HG03521 (cell line): ENCODE measurements around the gene PBRM1.
"Not testable (repeated sequence)": the region's sequence is repeated elsewhere in the genome, so short reads cannot be mapped to it uniquely, and the experiment has no call there.

Experiments used
- ATAC-seq: cut with Tn5 transposase; IDR thresholded peaks from one replicate; pipeline ENCODE4 v1.9.1; 2021; ENCODE audit warnings: mild to moderate bottlenecking, moderate library complexity; ENCODE audit not compliant: unreplicated experiment

Gene PBRM1

DNA sequence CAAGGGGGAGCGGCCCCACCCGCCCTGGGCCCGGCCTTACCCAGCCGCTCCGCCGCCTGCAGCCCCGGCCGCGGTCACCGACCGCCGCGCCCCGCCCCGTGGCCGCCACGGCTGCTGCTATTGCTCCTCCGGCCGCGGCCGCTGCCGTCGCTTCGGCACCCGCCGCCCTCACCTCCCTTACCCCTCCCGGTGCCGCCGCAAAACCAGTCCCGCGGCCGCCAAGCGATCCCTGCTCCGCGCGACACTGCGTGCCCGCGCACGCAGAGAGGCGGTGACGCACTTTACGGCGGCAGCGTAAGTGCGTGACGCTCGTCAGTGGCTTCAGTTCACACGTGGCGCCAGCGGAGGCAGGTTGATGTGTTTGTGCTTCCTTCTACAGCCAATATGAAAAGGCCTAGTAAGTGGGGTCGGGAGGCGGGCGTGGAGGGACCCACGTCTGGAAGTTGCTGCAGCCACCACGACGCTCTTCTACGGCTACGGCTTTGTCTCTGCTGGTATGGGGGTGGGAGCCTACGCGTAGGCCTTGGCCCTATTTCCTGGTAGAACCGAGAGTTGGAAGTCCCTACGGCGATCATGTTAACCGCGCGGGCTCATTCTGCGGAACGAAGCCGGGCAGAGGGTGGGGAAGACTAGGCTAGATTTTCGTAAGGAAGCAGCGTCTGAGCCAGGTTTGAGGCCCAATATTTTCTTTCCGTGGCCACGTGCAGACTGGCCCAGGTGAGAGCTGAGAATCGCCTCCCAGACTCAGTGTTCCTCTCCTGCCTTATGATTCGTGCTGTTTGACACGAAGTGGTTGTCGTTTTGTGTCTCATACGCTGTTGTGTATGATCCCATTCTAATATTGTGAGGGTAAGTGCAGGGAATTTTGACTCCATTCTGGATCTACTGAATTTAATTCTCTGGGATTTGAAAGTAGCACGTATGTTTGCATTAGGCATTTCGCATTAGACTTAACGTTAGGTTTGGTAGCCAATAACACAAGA, at the start of gene PBRM1, which contains the start of gene GNL3:
TSS of gene PBRM1 (minus strand) at position 205 of the 983 bp plus-strand sequence.
TSS of gene GNL3 (plus strand) at position 324 of the 983 bp plus-strand sequence. CDS start at position 385, 61 bp downstream.
- ATAC-seq, result peak; percentile 67

DNA sequence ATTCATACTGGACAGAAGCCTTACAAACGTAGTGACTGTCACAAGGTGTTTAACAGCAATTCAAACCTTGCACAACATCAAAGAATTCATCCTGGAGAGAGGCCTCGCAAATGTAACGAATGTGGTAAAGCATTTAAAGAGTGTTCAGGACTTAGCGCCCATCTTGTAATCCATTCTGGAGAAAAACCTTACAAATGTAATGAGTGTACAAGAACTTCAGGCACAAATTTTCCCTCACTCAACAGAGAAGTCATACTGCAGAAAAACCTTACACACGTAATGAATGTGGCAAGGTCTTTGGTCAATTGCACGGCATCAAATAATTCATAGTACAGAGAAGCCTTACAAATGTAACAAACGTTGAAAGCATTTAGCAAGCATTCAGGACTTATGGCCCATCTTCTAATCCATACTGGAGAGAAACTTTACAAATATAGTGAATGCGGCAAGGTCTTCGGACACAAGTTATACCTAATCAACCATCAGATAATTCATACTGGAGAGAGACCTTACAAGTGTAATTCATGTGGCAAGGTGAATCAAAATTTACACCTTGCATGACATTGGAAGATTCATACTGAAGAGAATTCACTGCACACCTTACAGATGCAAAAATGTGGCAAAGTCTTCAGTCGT, 47.7 kb upstream of the PBRM1 start:
- ATAC-seq, result no peak

DNA sequence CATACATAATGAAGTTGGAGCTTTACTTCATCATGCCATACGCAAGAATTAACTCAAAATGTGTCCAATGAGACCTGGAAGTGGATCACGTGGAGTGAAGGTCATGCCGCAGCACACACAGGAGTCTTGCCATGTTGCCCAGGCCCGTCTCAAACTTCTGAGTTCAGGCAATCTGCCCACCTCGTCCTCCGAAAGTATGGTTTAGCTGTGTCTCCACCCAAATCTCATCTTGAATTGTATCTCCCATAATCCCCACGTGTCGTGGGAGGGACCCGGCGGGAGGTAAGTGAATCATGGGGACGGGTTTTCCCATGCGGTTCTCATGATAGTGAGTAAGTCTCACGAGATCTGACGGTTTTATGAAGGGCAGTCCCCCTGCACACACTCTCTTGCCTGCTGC, 45.9 kb upstream of the PBRM1 start:
- no peak for ATAC-seq

DNA sequence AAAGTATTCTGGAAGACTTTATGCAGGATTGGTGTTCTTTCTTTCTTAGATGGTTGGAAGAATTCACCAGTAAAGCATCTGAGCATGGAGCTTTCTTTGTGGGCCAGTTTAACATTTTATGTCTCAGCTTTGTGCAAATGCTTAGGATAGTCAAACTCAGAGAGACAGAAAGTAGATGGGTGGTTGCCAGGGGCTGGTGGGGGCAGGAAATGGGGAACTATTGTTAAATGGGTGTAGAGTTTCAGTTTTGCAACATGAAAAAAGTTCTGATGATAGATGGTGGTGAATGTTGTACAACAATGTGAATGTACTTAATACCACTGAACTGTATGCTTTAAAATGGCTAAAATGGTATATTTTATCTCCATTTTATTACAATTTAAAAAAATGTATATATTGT, 45.0 kb upstream of the PBRM1 start:
- ATAC-seq, result no peak

DNA sequence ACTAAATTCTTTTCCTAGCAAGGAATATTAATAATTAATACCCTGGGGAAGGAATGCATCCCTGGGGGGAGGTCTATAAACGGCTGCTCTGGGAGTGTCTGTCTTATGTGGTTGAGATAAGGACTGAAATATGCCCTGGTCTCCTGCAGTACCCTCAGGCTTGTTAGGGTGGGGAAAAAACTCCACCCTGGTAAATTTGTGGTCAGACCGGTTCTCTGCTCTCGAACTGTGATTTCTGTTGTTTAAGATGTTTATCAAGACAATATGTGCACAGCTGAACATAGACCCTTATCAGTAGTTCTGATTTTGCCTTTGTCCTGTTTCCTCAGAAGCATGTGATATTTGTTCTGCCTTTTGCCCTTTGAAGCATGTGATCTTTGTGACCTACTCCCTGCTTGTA, 43.0 kb upstream of the PBRM1 start:
- not testable (repeated sequence) for ATAC-seq

DNA sequence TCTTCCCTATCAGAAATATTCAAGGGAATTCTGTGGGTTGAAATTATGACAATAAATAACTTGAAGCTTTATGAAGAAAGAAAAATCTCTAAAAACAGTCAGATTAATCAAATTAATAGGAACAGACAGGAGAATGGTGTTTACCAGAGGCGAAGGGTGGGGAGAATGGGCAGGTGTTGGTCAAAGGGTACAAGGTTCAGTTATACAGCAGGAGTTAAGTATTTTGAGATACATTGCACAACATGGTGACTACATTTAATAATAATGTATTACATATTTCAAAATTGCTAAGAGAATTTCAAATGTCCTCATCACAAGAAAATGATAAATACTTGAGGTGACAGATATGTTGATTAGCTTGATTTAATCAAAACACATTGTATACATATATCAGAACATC, 38.8 kb upstream of the PBRM1 start:
- no peak for ATAC-seq

DNA sequence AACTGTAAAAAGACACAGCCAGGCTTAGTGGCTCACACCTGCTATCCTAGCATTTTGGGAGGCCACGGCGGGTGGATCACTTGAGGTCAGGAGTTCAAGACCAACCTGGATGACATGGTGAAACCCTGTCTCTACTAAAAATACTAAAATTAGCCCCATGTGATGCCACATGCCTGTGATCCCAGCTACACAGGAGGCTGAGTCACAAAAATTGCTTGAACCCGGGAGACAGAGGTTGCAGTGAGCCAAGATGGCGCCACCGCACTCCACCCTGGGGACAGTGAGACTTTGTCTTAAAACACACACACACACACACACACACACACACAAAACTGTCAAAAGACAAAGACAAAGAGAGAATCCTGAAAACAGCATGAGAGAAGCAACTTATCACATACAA, 38.2 kb upstream of the PBRM1 start:
- ATAC-seq, result no peak

DNA sequence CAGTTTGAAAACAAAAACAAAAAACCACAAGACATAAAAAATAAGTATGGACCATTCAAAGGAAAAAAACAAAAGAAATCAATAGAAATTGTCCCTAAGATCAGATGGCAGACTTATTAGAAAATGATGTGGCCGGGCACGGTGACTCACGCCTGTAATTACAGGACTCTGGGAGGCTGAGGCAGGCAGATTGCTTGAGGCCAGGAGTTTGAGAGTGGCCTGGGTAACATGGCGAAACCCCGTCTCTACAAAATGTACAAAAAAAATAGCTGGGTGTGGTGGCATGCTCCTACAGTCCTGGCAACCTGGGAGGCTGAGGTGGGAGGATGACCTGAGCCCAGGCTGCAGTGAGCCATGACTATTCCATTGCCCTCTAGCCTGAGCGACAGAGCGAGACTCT, 36.8 kb upstream of the PBRM1 start:
- ATAC-seq, result no peak

DNA sequence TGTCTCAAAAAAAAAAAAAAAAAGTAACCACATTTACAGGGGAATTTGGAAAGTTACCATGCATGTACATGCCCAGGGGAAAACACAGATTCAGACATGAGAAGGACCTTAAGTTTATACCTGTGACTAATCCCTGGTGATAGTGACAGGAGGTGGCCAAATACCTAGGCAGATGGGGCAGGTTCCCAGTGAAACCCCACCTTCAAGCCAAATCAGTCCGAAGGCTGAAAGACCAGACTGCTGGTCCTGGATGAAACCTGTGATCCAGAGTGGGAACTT, 36.0 kb upstream of the PBRM1 start:
- ATAC-seq, result no peak

DNA sequence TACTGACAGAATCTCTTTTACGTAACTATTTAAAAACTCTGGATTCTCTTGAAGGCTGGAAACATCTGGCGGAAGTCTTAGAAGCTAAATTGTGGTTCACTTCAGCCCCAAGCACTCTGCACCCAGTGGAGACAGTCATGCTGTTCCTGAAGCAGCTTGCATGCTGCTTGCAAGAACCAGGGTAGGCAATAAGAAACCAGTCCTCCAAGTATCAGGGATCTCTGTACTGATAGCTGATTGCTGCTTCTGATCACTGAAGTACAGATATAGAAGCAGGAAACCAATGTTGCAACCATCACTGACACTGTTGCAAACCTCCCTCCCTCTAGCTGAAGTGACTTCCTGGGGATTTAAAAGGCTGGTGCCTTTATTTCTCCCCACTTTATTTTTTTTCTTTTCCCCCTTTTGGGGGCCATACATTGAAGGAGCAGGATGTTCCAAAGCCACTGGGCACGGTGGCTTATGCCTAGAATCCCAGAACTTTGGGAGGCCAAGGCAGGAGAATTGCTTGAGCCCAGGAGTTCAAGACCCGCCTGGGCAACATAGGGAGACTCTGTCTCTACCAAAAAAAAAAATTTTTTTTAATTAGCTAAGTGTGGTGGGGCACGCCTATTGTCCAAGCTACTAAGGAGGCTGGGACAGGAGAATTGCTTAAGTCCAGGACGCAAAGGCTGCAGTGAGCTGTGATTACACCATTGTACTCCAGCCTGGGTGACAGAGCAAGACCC, 35.5 kb upstream of the PBRM1 start:
- ATAC-seq, result no peak

DNA sequence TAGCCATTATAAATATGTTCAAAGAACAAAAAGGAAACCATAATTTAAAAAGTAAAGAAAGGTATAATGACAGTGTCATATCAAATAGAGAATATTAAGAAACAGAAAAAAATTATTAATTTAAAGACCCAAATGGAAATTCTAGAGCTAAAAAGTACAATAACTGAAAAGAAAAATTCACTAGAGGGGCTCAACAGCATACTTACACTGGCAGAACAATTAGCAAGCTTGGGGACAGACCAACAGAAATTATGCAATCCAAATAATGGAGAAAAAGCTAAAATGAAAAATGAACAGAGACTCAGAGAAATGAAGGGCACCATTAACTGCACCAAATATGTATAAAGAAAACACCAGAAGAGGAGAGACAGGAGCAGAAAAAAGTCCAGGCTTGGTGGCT, 33.9 kb upstream of the PBRM1 start:
- ATAC-seq, result no peak

DNA sequence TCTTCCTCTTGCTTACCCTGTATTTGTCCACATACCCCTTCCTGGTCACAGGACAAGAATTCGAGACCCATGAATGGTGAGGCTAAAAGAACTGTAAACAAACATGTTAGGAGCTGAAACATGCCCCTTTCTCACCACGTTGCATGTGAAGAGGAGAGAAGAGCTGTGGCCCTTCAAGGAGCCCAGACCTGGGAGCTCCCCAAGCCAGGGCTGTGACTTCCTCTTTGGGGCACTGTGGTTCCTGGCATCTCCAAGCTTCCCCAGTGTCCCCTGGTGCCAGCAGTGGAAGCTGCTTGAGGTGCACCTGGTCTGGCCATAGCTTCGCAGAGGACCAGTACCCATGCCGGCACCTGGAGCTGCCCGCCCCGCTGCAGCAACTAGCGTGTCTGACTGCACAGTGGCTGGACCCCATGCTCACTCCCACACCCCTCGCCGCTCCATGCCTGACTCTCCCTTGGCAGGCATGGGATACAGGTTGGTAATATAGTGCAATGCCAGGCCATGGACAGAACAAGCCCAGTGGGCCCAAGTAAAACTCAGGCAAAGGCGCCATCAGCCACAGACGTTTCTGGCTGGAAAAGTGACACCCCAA, 30.1 kb upstream of the PBRM1 start:
- no peak for ATAC-seq

DNA sequence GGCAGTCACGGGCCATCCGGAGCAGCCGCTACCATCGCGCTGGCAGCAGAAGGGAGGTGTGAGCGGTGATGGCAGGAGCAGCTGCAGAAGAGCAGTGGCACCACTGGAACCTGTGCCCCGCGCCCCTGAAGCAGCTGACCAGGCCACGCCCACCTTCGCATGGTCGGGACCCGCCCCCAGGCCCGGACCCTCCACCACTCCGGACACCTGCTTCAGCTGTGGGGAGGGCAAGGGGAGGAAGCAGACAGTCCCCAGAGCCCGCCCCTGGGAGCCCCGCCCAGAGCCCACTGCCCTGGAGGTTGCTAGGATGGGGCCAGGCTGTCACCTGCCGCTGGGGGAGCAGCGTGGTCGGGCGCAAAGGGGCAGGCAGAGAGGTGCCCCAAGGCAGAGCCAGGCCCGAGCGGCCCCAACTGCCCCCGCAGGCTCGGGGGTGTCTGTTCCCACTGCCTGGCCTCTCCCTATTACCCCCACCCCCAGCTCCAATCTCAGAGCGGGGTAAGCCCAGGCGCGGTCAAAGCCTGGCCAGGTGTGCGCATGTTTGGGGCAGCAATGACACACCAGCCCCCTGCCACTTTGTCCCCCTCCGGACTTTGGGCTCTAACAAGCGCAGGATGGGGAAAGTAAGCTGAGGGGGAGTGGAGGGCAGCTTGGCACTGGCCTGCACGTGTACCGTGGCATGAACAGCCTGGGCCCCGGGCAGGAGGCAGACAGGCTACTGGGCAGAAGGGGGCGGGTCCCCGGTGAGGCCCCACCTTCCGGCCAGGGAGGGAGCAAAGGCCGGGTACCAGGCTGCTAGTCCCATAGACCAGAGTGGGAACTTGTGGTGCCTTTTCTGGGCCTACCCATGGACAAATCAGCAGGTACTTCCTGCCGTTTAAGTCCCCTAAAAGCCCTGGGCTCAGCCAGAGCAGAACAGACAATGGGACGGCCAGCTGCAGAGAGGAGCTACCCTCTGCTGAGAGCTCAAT, 28.9 kb upstream of the PBRM1 start:
- ATAC-seq, result no peak

DNA sequence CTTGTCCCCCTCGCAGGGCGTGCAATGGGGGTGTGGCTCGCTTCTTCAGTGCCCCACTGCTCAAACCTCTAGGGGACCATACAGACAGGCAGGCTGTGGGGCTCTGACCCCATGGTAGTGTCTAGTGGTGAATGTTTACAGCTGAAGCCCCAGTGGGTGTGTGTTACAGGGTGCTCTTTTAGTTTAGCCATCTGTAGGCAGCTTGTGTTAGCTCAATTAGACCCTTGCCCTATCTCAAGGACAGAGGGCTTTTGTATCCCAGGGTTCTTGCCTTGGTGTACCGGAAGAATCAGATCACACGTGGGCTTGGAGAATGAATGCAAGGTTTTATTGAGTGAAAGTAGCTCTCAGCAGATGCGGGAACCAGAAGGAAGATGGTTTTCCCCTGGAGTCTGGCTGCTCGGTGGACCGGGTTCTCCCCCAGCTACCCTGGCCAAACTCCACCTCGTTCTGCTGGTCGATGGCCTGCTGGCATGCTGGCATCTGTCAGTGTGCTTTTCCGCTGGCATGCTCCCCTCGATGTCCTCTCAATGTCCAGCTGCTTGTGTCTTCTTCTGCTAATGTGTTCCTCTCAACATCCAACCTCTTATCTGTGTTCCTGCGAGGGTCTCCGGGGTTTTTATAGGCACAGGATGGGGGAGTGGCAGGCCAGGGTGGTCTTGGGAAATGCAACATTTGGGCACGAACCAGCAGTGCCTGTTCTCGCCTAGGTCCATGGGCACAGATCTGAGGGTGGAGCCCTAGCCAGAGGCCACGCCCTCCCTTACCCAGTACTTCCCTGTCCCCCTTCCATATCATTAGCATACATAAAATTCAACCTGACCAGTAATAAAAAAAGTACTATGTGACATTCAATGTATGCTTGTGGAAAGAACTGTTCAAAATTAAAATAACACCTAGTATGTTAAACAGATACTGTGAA, 26.8 kb upstream of the PBRM1 start:
- no peak for ATAC-seq

DNA sequence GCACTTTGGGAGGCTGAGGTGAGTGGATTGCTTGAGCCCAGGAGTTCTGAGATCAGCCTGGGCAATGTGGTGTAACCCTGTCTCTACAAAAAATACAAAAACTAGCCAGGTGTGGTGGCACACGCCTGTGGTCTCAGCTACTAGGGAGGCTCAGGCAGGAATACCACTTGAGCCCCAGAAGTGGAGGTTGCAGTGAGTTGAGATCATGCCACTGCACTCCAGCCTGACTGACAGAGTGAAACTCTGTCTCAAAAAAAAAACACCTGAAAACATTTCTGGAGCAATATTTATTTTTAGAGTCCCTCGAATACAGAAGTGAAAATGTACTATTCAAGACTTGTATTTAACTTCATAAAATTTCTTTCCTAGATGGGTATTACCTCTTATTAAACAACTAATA, 24.8 kb upstream of the PBRM1 start:
- no peak for ATAC-seq

DNA sequence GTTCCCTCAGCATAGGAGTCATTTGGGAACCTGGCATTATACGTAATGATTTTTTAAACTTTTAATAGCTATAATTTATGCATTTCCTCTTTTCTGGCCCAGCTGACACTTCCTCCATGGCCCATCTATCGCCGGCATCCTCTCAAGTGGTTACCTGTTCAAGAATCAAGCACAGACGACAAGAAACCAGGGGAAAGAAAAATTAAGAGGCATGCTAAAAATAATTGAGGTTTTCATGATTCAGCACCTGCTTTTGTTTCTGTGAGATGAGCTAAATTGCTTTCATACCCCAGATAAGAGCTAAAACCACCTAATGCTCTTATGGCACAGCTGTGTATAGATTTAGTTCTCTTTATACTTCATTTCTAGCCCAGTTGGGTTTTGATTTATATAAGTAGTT, 21.9 kb upstream of the PBRM1 start:
- ATAC-seq, result no peak

DNA sequence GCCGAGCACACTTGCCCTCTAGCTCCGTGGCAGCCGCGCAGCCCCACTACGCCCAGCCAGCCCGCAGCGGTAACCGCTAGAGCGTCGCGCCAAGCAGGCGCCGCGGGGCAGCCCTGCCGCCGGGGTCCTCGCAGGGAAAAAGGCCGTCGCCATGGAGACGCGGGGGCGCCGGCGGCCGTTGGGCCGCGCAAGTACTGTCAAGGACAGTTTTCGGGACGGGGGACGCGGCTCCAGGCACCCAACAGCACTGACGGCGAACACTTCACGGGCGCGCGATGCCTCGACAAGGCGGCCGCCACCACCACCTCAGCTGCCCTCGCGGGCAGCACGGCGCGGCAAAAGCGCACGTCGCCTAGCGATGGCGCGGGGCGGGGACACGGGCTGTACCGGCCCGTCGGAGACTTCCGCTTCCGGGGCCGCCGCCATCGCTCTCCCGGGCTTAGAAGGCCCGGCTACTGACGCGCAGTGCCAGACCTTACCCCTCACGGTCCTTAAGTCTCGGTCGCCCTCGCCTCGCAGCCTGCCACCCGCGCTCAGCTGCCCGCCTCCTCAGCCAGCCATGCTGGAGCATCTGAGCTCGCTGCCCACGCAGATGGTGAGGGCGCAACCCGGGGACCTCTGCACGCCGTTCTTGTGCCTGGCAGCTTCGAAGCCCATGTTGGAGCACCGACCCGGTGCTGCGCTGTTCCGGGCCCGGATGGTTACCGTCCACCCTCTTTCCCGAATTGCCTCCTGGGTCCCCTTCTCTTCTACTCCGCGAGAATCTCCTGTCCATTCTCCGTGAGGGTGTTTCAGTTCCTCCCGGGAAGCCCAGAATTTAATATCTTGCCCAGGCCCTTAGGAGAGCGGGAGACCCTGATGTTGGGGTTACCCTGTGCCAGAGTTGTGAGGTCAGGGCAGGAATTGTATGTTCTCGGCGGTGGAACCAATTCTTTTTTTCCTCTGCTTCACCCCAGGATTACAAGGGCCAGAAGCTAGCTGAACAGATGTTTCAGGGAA, 20.3 kb upstream of the PBRM1 start, which contains the start of the genes GLT8D1 and SPCS1:
TSS of gene GLT8D1 (minus strand) at position 104 of the 999 bp plus-strand sequence. CDS start 5,331 bp downstream, outside the sequence.
TSS of gene SPCS1 (plus strand) at position 419 of the 999 bp plus-strand sequence. CDS start at position 560, 141 bp downstream.
- ATAC-seq, result peak; percentile 81

DNA sequence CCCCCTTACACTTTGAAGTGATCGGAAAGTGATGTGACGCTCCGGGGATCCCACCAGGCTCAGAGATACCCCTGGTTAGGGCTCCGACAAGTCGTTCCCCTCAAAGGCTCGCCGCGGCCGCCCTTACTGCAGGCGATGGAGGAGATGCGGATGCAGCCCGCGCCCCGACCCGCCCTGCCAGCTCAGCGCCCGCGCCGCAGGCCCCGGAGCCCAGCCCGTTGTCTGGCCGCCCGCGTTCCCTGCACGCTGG, 19.6 kb upstream of the PBRM1 start:
- no peak for ATAC-seq
